LHCN-M2 (cell line): ENCODE results near the gene FAM131A. TPM values are rescaled to one million over a fixed set of nuclear protein-coding genes. Genes with fewer than 3 reads are reported as not detected.

Experiments used
- DNase-seq: peaks from one replicate; pipeline ENCODE4 v3.0.0-alpha.2; 2012; ENCODE audit warnings: low read depth
- total RNA-seq: library from RNA; depleted of rRNA; stranded (reverse); fragments of >200 nt; gene quantifications from 2 replicates; pipeline ENCODE4 v1.2.3, GENCODE V29; 2014

The FAM131A gene
- total RNA-seq, 1 experiment from 2014 or later, result 7.1 TPM

GRCh38 chr3:184354754-184355153, 17.4 kb downstream of the FAM131A start:
- DNase-seq, result no peak

GRCh38 chr3:184355261-184356040, 18.1 kb downstream of the FAM131A start:
- DNase-seq, result no peak

GRCh38 chr3:184357248-184358123, 20.1 kb downstream of the FAM131A start:
- DNase-seq, result no peak

GRCh38 chr3:184358124-184358767, 20.8 kb downstream of the FAM131A start:
- DNase-seq, result no peak

GRCh38 chr3:184358921-184359350, 21.5 kb downstream of the FAM131A start:
- no peak for DNase-seq

GRCh38 chr3:184359610-184360009, 22.2 kb downstream of the FAM131A start:
- DNase-seq, result no peak

- DNase-seq, result no peak
These were observed 22.9 kb downstream of the FAM131A start for GRCh38 chr3:184360070-184360928.

GRCh38 chr3:184360929-184361531, 23.6 kb downstream of the FAM131A start:
- no peak for DNase-seq

GRCh38 chr3:184361532-184361931, 24.1 kb downstream of the FAM131A start, which contains the start of the genes CLCN2 and POLR2H:
Gene CLCN2 (minus strand): TSS chr3:184361605. CDS start chr3:184361479, 126 bp downstream.
Gene POLR2H (plus strand): TSS chr3:184361710. CDS start chr3:184363493, 1,783 bp downstream.
- DNase-seq, result peak; percentile 60

- DNase-seq, result no peak
These were observed 24.7 kb downstream of the FAM131A start for GRCh38 chr3:184361932-184362667.

GRCh38 chr3:184362668-184363546, 25.5 kb downstream of the FAM131A start:
- peak; percentile 96 for DNase-seq

- peak; percentile 44 for DNase-seq
These were observed 29.4 kb downstream of the FAM131A start for GRCh38 chr3:184366619-184367289.

- no peak for DNase-seq
These were observed 30.7 kb downstream of the FAM131A start for GRCh38 chr3:184368116-184368515.

GRCh38 chr3:184368586-184369183, 31.3 kb downstream of the FAM131A start:
- DNase-seq, result peak; percentile 71

GRCh38 chr3:184371570-184372018, 34.2 kb downstream of the FAM131A start:
- peak; percentile 89 for DNase-seq

GRCh38 chr3:184372296-184372821, 35.0 kb downstream of the FAM131A start:
- DNase-seq, result no peak

GRCh38 chr3:184372911-184373310, 35.5 kb downstream of the FAM131A start:
- DNase-seq, result no peak
